Measurements from ENCODE around the gene YBX2.
A peak's percentile ranks its signal among the peaks of the same experiment; 100 is the strongest.

YBX2 gene

DNA sequence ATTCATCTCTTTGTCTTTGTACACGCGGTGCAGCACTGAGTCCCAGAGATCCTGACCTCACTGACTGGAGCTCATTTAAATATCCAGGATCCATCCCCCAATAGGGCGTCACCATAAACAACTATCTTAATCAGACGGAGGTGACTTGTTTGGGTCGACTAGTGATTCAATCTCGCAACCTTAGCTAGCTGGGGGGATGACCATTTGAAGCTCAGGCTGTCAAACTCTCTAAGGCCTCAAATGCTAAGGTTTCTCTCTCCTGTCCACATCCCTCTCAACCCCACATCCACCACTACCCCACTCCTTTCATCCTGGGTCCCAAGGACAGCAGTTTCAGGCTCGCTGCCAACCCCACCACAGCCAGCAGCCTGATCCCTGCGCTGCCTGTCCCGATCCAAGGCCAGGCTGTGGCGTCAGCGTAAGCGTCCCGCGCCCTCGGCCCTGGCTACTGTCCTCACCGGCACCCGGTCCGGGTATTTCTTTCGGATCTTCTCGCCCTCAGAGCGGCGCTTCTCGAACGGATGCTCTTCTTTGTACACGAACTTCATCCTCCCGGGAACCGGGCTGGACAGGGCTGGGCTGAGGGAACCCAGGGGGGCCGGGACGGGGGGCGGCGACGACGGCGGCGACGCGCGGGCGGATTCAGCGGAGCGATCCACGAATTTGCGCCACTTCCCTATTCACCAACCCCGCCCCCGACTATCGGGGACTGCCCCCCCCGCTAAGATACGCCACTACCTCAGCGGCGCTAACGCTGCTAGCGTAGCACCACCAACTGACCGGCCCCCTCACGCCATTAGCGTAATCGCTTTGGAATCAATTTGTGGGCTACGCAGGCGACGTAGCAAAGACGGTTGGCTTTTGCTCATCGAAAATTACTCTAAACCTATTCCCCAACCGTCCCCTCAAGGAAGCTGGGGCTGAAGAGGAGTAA, 52.4 kb downstream of the YBX2 start, which contains the start of gene GABARAP:
Gene GABARAP (minus strand): TSS at position 667 of the 934 bp plus-strand sequence. CDS start 119 bp downstream, at position 548.
- peak; percentile 62 for DNase-seq

DNA sequence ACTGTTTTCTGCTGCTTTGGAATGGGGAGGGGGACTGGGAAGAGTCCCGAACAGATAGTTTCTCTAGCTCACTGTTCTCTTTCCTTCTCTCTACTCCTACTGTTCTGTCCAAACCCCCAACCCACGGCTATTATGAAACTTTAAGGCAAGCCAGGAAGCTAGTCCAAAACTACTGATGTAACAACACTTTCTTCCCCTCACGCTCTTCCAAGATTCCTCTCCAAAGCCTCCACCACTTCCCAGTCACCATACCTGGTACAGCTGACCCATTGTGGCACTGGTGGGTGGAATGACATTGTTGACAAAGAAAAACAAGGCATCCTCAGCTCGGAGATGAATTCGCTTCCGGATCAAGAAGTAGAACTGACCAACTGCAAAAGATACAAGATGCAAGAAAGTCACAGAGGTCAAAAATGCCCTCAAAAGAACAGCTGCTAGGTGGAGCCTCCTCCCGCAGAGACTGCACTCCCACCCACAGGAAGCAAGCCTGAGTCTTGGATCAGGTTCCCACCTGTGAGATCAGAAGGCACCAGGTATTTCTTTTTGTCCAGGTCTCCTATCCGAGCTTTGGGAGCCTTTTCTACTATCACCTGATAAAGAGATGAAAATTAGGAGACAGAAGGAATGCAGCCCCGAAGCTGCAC, 53.2 kb downstream of the YBX2 start:
- DNase-seq: no peak

DNA sequence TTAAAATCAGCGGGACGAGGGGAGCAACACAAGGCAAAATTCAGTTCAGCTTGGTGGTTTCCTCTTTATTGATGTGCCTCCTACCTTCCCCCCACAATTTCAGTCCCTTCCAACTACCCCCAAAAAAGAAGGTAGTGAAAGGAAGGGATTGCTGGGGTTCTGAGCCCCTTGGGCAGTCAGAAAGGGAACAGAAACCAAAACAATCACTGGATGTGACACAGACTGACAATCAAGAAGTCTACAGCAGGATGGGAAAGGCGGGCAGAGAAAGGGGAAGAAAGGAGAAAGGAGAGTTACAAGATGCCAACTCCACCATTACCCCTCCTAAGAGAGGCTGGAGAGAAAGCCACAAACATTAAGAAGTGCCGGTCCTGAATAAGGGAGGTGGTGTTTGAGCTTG, 54.1 kb downstream of the YBX2 start:
- no peak for DNase-seq

DNA sequence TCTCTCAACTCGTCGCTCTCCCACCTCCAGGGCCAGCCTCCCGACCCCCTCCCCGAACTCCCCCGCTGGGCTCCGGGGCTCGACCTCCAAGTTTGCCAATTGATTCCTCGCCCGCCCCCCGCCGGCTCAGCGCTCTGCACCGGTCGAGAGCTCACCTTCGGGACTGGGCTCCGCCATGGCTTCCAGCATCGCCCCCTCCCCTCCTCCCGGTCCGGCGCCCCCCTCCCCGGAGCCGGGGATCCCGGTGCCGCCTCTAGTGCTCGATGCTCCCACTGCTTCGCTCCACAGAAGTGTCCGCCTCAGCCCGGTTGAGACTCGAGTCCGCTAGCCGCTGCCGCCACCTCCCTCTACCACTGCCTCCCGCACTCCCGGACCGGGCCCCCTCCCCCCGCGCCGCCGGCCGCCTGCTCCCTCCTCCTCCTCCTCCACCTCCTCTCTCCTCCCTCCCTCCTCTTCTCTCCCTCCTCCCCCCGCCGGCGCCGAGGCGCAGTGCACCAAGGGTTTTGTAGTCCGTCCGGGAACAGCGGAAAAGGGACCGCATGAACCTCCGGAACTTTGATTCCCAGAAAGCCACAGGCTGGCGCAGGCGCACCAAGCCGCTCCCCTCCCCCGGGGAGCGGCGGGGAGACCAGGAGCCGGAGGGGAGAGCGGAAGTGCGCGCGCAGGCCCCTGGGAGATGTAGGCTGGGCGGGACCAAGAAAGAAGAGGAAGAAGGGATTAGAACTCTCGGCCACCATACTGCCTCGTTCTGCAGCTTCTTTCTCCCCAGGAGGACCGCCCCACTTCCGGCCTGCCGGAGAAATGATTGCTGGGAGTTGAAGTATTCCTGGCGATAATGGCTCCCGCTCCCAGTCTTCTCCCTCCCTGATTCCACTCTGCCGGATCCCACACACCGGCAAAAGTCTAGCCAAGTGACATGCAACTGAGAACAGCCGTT, 55.1 kb downstream of the YBX2 start, which contains the start of gene PHF23:
Gene PHF23 (minus strand): TSS at position 367 of the 937 bp plus-strand sequence. CDS start 178 bp downstream, at position 189.
- DNase-seq: peak; percentile 84

DNA sequence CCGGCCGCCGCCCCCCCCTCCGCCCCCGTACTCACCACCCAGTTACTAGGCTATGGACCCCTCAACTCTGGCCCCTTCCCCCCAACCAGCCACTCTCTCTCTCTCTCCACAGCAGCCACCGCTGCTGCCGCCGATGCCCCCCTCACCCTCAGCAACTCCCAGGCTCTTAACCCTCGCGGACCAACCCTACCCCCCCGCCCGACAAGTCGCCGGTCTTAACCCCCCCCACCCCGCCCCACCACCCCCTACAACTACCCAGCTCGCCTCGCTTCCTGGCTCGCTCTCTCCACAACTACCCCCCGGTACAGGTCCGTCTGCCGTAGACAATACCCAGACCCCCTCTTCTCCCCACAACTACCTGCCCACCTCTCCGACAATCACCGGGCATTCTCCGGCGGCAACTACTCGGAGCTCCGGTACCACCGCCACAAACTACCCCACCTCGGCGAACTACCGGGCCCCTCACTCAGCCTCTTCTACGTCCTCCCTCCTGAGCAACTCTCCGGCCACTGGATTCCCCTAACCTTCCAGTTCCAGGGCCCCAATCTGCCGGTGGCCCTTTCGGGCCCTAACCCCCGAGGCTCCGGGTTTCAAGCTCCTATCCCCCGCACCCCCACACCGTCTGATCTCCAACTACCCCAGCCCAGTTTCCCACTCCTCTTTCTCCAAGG, 55.9 kb downstream of the YBX2 start:
- DNase-seq: no peak
